GM18499 (cell line): ENCODE measurements around the gene PCNT.
"Not testable (repeated sequence)": the region's sequence is repeated elsewhere in the genome, so short reads cannot be mapped to it uniquely, and the experiment has no call there.

Source experiments
- ATAC-seq: cut with Tn5 transposase; IDR thresholded peaks from one replicate; pipeline ENCODE4 v1.9.1; 2021; ENCODE audit warnings: moderate number of reproducible peaks; ENCODE audit not compliant: insufficient read depth, unreplicated experiment

PCNT gene

DNA sequence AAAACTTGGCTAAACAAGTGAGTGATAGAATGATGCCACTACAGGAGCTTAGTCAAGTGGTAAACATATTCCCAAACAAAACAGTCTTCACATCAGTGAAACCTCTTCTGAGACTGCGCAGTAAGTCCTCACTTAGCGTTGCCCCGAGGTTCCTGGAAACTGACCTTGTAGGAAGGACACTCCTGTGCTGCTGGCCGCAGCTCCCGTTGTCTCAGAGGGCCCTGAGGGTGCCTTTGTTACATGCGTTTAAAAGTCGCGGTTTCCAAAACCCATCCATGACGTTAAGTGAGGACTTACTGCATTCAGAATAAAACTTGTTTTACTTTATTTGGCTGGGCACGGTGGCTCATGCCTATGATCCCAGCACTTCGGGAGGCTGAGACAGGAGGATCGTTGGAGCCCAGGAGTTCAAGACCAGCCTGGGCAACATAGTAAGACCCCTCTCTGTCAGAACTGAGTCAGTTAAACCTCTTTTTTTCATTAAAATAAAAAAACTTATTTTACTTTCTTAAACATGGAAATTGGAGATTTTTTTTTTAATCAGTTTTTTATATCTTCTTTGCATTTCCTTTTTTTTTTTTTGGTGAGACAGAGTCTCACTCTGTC is 98.8 kb downstream of the PCNT start:
- no peak for ATAC-seq

DNA sequence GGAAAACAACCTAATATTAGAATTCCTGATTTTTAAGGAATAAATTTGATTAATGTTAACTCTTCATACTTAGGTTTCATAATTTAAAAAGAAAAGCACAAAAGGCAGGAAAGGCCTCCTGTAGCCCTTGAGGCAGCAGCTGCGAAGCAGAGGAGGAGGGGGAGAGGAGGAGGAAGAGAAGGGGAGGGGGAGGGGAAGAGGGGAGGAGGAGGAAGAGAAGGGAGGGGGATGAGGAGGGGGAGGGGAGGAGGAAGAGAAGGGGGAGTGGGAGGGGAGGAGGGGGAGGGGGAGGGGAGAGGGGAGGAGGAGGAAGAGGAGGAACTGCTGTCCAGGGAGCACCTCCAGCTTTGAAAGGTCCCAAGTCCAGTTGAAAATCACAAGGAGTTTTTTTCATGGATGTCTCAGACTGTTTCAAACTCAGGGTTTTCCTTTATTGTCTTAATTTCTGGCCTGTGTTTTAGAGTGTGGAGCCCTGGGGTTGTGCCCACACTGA is 99.6 kb downstream of the PCNT start:
- no peak for ATAC-seq

DNA sequence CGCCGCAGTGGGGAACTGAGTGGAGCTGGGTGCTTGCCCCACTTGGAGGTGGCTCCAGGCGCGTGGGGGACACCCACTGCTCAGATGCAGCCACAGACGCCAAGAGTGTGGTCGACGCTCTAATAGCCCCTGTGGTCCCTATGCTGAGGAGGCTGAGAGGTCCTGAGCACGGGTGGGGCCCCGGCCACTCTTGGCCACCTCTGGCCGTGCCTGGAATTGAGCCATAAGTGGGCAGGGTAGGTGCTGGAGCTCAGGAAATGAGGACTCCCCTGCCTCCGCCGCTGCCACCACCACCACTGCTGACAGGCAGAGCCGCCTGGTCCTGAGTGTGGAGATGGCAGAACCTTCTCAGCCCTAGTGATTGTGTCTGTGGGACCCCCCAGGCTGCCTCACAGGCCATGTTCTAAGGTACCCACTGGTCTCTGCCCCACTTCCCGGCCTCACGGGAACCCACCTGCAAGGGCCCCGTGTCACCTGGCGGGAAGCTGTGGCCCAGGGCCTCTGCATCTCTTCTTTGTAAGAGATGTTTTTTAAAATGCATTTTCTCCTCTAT is 100.2 kb downstream of the PCNT start:
- ATAC-seq = no peak

DNA sequence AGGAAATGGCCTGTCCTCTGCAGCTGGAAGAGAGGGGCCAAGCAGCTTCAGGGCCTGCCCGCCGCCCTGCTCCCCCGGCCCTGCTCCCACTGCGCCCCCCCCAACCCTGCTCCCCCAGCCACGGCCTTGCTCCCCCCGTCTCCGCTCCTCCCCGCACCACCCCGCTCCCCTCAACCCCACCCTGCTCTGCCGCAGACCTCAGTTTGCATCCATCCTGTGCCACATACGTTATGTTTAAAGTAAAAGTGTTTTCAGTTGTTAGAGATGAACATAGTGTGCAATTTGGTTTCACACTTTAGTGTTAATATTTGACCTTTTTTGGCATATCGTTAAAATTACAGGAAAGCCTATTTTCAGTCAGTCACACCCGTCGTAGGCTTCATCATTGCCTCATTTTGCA is 100.7 kb downstream of the PCNT start:
- ATAC-seq = no peak

DNA sequence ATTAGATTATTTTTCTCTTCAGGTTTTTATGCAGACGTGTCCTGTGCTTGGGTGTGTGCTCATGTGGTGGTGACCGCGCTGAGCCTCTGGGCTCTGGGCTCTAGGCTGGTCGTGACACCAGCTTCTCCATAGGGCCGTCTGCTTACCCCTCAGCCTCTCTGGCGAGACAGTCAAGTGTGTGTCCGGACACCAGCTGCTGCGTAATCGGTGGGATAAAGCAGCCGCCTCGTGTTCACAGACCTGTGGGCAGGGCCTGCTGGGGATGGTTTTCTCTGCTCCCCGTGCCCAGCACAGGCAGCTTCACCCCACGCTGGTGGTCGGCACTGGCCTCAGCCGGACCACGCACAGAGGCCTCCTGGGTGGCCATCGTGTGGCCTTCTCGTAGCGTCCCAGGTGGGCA is 101.1 kb downstream of the PCNT start:
- ATAC-seq = no peak

DNA sequence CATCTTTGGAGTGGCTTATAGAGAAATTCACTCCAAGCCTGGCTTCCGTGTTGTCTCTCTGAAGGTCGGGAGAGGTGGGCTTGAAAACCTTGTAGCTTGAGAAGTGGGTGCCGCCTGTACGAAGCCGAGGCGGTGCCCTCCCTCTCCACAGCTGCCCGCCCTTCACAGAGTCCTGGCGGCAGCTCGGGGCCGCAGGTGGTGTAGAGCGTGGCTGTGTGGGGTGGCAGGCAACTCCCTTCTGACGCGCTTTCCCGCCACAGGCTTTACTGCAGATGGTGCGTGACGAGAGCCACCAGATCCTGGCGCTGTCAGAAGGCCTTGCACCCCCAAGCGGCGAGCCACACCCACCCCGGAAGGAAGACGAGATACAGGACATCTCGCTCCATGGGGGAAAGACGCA is 101.6 kb downstream of the PCNT start:
- ATAC-seq = no peak

DNA sequence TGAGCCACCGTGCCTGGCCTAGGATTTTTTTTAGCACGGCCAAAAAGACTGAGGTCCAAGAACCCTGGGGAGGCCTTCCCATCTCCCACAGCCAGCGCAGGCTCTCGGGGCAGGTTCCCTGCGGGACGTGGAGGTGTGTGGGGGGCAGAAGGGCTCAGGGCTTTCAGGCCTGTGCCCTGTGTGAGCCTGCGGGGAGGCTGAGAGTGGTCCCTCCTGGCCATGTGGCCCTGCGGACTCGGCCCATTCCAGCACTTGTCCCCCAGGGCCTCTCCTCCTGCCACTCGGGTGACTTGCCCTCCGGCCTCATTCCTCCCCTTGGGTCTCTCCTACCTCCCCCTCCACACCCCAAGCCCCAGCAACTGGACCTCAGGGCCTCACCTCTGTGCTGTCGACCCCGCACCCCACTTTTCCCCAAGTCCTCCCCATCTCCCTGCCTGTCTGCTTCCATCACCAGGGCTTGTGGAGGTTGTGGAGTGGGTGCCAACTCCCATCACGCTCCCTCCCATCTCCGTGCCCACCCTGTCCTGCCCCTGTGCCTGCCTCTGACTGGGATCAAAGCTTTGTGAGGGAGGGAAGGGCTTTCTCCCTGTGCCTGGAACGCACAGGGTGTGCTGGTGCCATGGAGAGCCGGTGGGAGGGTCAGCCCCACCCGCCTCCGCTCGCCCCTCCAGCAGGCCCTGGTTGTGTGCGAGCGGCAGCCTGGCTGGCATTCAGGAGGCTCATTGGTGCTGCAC is 102.5 kb downstream of the PCNT start:
- no peak for ATAC-seq

DNA sequence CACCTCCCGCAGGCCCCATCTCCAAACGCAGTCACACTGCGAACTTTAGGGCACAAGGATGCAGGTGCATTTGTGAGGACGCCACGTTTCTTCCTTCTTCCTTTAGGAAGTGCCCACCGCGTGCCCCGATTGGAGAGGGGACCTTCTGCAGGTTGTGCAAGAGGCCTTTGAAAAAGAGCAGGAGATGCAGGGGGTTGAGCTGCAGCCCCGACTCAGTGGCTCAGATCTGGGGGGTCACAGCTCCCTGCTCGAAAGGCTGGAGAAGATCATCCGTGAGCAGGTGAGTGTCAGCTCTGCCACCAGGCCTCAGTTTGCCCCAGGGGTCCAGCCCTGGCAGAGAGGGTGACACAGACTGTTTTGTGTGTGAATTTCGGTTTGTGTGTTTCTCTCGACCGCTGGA is 103.6 kb downstream of the PCNT start:
- ATAC-seq = no peak

DNA sequence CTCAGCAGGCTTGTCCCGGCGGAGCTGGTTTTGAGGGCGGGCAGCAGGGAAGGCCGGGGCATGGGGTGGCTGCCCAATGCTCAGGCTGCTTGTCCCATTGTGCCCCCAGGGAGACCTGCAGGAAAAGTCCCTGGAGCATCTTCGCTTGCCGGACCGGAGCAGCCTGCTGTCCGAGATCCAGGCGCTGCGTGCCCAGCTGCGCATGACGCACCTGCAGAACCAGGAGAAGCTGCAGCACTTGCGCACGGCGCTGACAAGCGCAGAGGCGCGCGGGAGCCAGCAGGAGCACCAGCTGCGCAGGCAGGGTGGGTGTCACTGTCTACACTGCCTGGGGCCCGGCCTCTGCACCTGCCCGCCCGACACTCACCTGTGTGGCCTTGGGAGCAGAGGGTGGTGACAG is 104.3 kb downstream of the PCNT start:
- ATAC-seq = no peak

DNA sequence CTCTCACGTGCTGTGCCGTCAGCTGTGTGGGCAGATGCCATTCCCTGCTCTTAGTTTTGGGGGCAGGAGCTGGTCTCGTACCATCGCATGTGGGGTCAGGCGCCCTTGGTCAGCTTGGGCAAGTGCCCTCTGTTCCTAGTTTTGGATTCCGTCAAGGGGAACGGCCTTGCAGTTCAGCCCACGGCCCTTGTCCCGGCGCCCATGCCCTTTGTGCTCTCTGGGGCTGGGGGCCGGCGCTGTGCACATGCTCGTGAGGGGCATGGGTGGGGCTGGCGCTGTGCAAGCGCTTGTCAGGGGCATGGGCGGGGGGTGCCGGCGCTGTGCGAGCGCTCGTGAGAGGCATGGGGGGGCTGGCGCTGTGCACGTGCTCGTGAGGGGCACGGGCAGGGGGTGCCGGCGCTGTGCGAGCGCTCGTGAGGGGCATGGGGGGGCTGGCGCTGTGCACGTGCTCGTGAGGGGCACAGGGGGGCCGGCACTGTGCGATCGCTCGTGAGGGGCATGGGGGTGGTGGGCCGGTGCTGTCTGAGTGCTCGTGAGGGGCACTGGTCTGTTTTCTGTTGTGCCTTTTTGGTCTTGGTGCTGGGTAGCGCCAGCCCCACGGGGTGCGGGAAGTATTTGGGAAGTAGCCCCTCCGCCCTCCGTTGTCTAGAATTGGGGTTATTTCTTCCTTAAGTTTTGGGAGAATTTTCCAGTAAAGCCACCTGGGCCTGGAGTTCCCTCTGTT is 105.2 kb downstream of the PCNT start:
- no peak for ATAC-seq

DNA sequence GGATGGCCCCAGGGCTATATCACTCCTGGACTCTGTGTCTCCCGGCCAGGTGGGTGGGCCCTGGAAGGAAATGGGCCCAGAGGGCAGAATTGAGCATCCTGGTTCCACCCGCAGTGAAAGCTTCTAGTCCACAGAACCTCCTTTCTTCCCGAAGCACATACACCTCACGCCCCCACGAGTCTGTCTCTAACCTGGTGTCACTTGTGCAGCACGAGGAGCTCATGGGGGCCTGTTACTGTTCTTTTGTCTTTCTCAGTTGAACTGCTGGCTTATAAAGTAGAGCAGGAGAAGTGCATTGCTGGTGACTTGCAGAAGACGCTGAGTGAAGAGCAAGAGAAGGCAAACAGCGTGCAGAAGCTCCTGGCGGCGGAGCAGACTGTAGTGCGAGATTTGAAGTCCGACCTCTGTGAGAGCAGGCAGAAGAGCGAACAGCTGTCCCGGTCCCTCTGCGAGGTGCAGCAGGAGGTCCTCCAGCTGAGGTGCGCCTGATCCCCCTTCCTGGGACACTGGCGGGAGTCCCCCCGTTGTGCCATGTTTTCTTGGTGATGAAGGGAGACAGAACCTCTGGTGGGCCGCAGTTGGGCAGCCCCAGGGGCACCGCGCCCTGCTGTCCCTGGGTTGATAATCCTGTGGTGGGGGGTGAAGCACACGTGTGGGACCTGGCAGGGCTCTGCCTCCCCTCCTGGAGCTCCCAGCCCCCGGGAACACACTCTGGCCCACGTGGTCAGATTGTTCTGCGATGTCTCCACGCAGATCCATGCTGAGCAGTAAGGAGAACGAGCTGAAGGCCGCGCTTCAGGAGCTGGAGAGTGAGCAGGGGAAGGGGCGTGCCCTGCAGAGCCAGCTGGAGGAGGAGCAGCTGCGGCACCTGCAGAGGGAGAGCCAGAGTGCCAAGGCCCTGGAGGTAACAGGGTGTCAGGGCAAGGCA is 106.1 kb downstream of the PCNT start:
- ATAC-seq = no peak

DNA sequence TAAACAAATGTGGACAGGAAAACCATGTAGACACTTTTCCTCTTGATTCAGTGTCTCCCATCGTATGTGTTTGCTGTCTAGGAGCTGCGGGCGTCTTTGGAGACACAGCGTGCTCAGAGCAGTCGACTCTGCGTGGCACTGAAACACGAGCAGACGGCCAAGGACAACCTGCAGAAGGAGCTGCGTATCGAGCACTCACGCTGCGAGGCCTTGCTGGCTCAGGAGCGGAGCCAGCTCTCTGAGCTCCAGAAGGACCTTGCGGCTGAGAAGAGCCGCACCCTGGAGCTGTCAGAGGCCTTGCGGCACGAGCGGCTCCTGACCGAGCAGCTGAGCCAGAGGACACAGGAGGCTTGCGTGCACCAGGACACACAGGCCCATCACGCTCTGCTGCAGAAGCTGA is 107.5 kb downstream of the PCNT start:
- no peak for ATAC-seq

DNA sequence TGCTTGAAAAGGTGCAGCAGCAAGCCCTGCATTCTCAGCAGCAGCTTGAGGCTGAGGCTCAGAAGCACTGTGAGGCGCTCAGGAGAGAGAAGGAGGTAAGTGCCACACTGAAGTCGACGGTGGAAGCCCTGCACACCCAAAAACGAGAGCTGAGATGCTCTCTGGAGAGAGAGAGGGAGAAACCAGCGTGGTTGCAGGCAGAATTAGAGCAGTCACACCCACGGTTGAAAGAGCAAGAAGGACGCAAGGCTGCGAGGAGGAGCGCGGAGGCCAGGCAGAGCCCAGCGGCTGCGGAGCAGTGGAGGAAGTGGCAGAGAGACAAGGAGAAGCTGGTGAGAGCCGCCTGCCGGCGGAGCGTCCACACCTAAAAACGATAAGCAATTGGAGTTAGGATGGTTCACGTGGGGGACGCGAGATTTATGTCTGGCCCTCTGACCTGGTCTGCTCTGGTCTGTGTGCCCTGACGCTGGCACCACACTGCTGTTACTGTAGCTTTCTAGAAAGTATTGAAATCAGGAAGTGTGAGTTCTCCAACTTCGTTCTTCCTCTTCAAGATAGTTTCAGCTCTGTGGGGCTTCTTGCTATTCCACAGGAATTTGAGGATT is 108.0 kb downstream of the PCNT start:
- no peak for ATAC-seq

DNA sequence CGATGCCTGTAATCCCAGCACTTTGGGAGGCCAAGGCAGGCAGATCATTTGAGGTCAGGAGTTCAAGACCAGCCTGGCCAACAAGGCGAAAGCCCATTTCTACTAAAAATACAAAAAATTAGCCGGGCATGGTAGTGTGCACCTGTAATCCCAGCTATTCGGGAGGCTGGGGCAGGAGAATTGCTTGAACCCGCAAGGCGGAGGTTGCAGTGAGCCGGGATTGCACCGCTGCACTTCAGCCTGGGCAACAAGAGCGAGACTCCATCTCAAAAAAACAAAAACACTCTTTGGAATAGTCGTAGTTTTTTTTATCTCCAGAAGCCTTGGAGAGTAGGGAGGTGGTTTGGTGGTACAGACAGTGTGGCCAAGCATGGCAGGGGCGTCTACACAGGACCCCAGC is 109.2 kb downstream of the PCNT start:
- ATAC-seq = not testable (repeated sequence)

DNA sequence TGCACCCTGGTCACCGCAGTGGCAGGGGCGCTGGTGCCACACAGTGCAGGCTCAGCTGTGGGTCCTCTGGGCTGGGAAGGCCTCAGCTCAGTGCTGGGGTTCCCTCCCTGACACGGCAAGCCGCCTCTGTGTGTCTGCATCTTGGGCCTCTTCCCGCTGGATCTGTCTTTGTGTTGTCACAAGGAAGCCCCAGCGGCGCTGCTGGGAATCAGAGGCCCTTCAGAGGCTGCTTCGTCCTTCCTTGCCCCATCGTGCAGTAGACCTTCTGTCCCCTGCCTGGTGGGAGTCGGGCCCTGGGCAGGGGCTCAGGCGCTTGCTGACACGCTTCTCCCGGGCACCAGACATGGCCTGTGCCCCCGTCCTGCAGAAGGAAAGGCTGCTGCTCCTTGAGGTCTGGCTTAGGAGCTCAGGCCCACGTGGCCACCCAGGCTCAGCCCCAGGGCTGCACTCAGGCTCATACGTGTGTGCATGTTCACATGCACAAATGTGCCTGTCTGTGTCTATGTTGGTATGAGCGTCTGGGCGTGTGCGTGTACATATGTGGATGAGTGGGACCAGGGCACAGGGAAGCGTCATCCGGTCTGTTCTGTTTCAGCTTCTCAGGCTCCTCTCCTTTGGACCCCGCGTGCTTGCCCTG is 110.5 kb downstream of the PCNT start:
- ATAC-seq = no peak

DNA sequence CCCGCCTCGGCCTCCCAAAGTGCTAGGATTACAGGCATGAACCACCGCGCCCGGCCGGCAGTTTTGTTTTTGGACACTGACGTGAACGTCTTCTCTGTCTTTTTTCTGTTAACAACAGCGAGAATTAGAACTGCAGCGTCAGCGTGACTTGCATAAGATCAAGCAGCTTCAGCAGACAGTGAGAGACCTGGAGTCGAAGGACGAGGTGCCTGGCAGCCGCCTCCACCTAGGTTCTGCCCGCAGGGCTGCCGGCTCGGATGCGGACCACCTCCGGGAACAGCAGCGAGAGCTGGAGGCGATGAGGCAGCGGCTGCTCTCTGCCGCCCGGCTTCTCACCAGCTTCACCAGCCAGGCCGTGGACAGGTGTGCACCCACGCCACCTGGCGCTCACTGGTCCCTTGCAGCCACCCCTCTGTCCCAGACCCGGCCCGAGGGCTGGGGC is 111.9 kb downstream of the PCNT start:
- ATAC-seq = no peak

DNA sequence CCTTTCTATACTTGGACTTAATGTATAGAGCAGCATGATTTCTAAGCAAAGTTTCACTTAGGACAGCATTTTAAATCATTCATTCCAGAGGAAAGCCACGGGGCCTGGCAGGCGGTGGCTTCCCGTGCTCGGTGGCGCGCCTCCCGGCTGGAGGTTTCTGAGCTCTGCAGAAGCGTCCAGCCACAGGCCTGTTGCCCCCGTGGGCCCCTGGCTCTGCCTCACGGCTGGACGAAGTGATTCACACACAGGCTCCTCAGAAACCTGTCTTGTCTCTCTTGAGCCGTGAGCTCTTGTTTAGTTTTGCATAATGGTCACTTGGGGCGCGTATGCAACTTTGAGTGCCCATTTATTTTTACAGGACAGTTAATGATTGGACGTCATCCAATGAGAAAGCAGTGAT is 112.7 kb downstream of the PCNT start:
- no peak for ATAC-seq

DNA sequence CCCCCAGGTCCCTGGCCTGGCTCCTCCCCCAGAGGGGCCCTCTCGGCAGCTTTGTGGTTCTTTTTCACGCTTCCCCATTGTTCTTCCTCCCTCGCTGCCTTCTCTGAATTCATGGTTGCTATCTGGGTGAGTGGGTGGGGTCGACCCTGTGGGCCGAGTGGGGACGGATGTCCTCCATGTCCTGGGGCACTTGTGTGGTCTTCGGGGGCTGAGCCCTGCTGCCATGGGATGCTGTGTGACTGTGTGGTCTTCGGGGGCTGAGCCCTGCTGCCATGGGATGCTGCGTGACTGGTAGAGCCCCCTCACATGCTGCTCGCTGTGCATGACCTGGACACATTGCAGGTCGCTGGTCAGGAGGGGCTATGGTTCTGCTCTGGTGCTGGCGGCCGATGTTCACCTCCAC is 113.1 kb downstream of the PCNT start:
- ATAC-seq = no peak

DNA sequence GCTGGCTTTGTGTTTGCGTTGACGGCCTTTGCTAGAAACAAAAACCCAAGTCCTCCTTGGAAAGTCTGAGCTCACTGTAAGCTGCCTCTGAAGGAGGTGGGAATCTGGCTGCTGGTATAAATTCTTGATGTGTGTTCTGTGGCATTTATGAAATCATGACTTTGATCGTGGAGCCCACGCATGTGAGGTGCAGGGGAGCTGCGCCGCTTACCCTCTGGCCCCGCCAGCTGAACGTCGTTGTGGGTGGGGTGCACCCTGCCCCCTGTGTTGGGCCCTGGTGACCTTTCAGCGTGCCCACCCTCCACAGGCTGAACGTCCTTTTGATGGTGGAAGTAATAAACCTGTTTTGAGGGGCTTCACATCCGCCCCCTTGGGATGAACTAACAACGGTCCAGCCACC is 113.6 kb downstream of the PCNT start:
- ATAC-seq = no peak
